ENCODE results near the gene OR5AR1. TPM values are rescaled to one million over a fixed set of nuclear protein-coding genes. Genes with fewer than 3 reads are reported as not detected.

Gene OR5AR1
- total and polyA plus RNA-seq, 2 of the 13 experiments (the other 11 are each of a cell fraction or from before 2014, with no cell fraction given) = not detected

GRCh38 chr11:56625946-56626345, 37.5 kb upstream of the OR5AR1 start (continued):
- no peak for TF ChIP-seq EZH2 (conservative IDR thresholded peaks at IDR 0.05; ENCODE audit: low read depth, low read length)
- no peak for TF ChIP-seq YEATS2 (CRISPR knock-in tag; IDR thresholded peaks at IDR 0.05; ENCODE audit: borderline replicate concordance)

DNA sequence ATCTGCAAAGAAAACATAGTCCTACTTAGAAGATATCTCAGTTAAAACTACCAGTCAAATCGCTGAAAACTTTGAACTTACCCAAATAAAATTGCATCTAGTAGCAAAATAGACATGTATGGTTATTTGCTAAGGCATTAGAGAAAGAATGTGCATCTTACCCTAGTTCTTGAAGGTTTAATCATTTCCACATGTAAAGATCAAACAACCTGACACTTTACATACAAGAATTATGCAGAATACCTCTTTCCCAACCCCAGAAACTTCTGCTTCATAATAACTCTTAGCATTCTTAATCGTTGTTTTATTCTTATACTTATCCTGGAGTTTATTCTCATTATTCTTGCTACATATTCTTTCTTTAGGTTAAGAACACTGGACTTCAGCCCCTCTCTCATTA, 31.2 kb upstream of the OR5AR1 start:
- H3K79me2 ChIP-seq (ENCODE audit: insufficient read depth, low read length) = no peaks in the 10 kb centered on the region
- no peak for DNase-seq (ENCODE audit: low spot score)
- 3% methylated on average over 2 of the region's 2 CpGs for WGBS (ENCODE audit: low lambda C conversion rate)
- in situ Hi-C loops (cut with HindIII; ENCODE audit: extremely low pct_ligation_motif_present, low pct_unique_long_range_greater_than_20kb) = no loop called here
- intact Hi-C loops (cut with micrococcal nuclease; ENCODE audit: unreplicated experiment) = no loop called here
- no peaks in the 10 kb centered on the region for H3K27me3 ChIP-seq (ENCODE audit: control insufficient read depth in 1 of 2, insufficient read depth in 2 of 2, low read length in 2 of 2)
- CTCF ChIA-PET (ENCODE audit: low intra/inter-chr PET ratio, low total read pairs) = no interaction called here
- POLR2A ChIA-PET = no interaction called here
- H2AFZ ChIP-seq (ENCODE audit: low read length) = no peak overlapping the region
- FAIRE-seq = no peak
- H3K4me1 ChIP-seq (ENCODE audit: insufficient read depth, low read length) = no peaks in the 10 kb centered on the region
- H4K20me1 ChIP-seq (ENCODE audit: insufficient read depth, low read length) = no peaks in the 10 kb centered on the region
- H3K9ac ChIP-seq (ENCODE audit: insufficient read depth, low read depth, low read length) = no peak overlapping the region
- no peaks in the 10 kb centered on the region for H3K9me3 ChIP-seq (ENCODE audit: low read length)
- no TSS peak for BruUV-seq (replicated peaks)
- no peaks in the 10 kb centered on the region for H3K36me3 ChIP-seq (replicated peaks in 1 of 2; ENCODE audit: control insufficient read depth in 1 of 2, insufficient read depth in 2 of 2, low read length in 2 of 2)
- H3K27ac ChIP-seq (ENCODE audit: extremely low read length, insufficient read depth, low read length) = no peak overlapping the region
- TF ChIP-seq ZBTB7B (CRISPR knock-in tag; IDR thresholded peaks at IDR 0.05) (no peak), MXD1 (CRISPR knock-in tag; IDR thresholded peaks at IDR 0.05) (no peak), ZNF20 (CRISPR knock-in tag; IDR thresholded peaks at IDR 0.05) (no peak), SIN3A (IDR thresholded peaks at IDR 0.05; ENCODE audit: borderline replicate concordance, low read depth, low read length) (no peak), KDM1A (CRISPR knock-in tag; IDR thresholded peaks at IDR 0.05) (no peak)
- H3K4me3 ChIP-seq (replicated peaks in 1 of 3; ENCODE audit: insufficient read depth in 1 of 3, low read depth in 2 of 3, low read length in 3 of 3) = no peak overlapping the region
- H3K4me2 ChIP-seq (ENCODE audit: low read depth, low read length) = no peak overlapping the region
- ATAC-seq = no peak

- no TSS peak for BruUV-seq (replicated peaks)
- no peaks in the 10 kb centered on the region for H4K20me1 ChIP-seq (ENCODE audit: insufficient read depth, low read length)
- H2AFZ ChIP-seq (ENCODE audit: low read length) = no peak overlapping the region
- no peaks in the 10 kb centered on the region for H3K79me2 ChIP-seq (ENCODE audit: insufficient read depth, low read length)
- ATAC-seq (no peak), DNase-seq (ENCODE audit: low spot score) (no peak), FAIRE-seq (no peak)
- intact Hi-C loops (cut with micrococcal nuclease; ENCODE audit: unreplicated experiment) (no loop called here), in situ Hi-C loops (cut with HindIII; ENCODE audit: extremely low pct_ligation_motif_present, low pct_unique_long_range_greater_than_20kb) (no loop called here)
- no peak overlapping the region for H3K27ac ChIP-seq (ENCODE audit: extremely low read length, insufficient read depth, low read length)
- POLR2A ChIA-PET = no interaction called here
- H3K36me3 ChIP-seq (replicated peaks in 1 of 2; ENCODE audit: control insufficient read depth in 1 of 2, insufficient read depth in 2 of 2, low read length in 2 of 2) = no peaks in the 10 kb centered on the region
- no peaks in the 10 kb centered on the region for H3K27me3 ChIP-seq (ENCODE audit: control insufficient read depth in 1 of 2, insufficient read depth in 2 of 2, low read length in 2 of 2)
- H3K4me2 ChIP-seq (ENCODE audit: low read depth, low read length) = no peak overlapping the region
- H3K4me3 ChIP-seq (replicated peaks in 1 of 3; ENCODE audit: insufficient read depth in 1 of 3, low read depth in 2 of 3, low read length in 3 of 3) = no peak overlapping the region
- H3K9ac ChIP-seq (ENCODE audit: insufficient read depth, low read depth, low read length) = no peak overlapping the region
- H3K9me3 ChIP-seq (ENCODE audit: low read length) = no peaks in the 10 kb centered on the region; the same call in 1 of the 2 replicates
- no peaks in the 10 kb centered on the region for H3K4me1 ChIP-seq (ENCODE audit: insufficient read depth, low read length)
- CTCF ChIA-PET (ENCODE audit: low intra/inter-chr PET ratio, low total read pairs) = no interaction called here
- 0% methylated on average over 2 of the region's 2 CpGs for WGBS (ENCODE audit: low lambda C conversion rate)
- TF ChIP-seq ZNF577 (CRISPR knock-in tag; IDR thresholded peaks at IDR 0.05; ENCODE audit: borderline replicate concordance, low read depth) (no peak), CBFB (CRISPR knock-in tag; IDR thresholded peaks at IDR 0.05) (no peak), FOSL1 (CRISPR knock-in tag; IDR thresholded peaks at IDR 0.05; ENCODE audit: borderline replicate concordance) (no peak), SMARCC2 (IDR thresholded peaks at IDR 0.05) (no peak), CCAR2 (optimal IDR thresholded peaks at IDR 0.05; ENCODE audit: low read depth, low read length) (no peak), PITX1 (CRISPR knock-in tag; IDR thresholded peaks at IDR 0.05) (no peak), HNRNPLL (IDR thresholded peaks at IDR 0.05; ENCODE audit: low read depth, low read length, poor library complexity, severe bottlenecking) (no peak), ZNF660 (CRISPR knock-in tag; IDR thresholded peaks at IDR 0.05; ENCODE audit: borderline replicate concordance, low read depth) (no peak), BCL6 (CRISPR knock-in tag; IDR thresholded peaks at IDR 0.05) (no peak), ARNT (IDR thresholded peaks at IDR 0.05) (no peak), ZNF775 (CRISPR knock-in tag; IDR thresholded peaks at IDR 0.05; ENCODE audit: borderline replicate concordance) (no peak), ZNF83 (CRISPR knock-in tag; IDR thresholded peaks at IDR 0.05; ENCODE audit: borderline replicate concordance) (no peak), IRF2 (CRISPR knock-in tag; IDR thresholded peaks at IDR 0.05) (no peak), HNF4A (CRISPR knock-in tag; IDR thresholded peaks at IDR 0.05) (no peak)
Observed at GRCh38 chr11:56636861-56637260, 26.6 kb upstream of the OR5AR1 start.
